Mucosa of stomach (tissue), 1 donor: ENCODE results near the gene TOM1L2.

Source experiments
- H3K27me3 ChIP-seq: one replicate; pipeline ENCODE4 v1.7.0; 2013; ENCODE audit warnings: mild to moderate bottlenecking, low read length; ENCODE audit not compliant: control insufficient read depth, insufficient read depth
- H3K36me3 ChIP-seq: one replicate; pipeline ENCODE4 v1.7.0; 2013; ENCODE audit warnings: low read length; ENCODE audit not compliant: control insufficient read depth, insufficient read depth
- H3K4me1 ChIP-seq: one replicate; pipeline ENCODE4 v1.7.0; 2013; ENCODE audit warnings: mild to moderate bottlenecking, low read length; ENCODE audit not compliant: control insufficient read depth, insufficient read depth
- H3K4me3 ChIP-seq: one replicate; pipeline ENCODE4 v1.7.0; 2013; ENCODE audit warnings: low read length
- H3K9ac ChIP-seq: one replicate; pipeline ENCODE4 v1.7.0; 2013; ENCODE audit warnings: mild to moderate bottlenecking, low read length, moderate library complexity
- H3K9me3 ChIP-seq: one replicate; pipeline ENCODE4 v1.7.0; 2013; ENCODE audit warnings: mild to moderate bottlenecking, low read length, moderate library complexity; ENCODE audit not compliant: control insufficient read depth
- donor health status: Pancreatic carcinoma.

The TOM1L2 gene

GRCh38 chr17:17910060-17910459, 62.1 kb downstream of the TOM1L2 start:
- Histone ChIP-seq H3K9ac (no peak overlapping the region), H3K4me1 (peaks cover 12% of the 10 kb centered on the region), H3K9me3 (no peaks in the 10 kb centered on the region), H3K36me3 (no peaks in the 10 kb centered on the region), H3K27me3 (no peaks in the 10 kb centered on the region), H3K4me3 (no peak overlapping the region)

GRCh38 chr17:17909078-17909477, 63.1 kb downstream of the TOM1L2 start:
- Histone ChIP-seq H3K4me3 (no peak overlapping the region), H3K36me3 (no peaks in the 10 kb centered on the region), H3K27me3 (no peaks in the 10 kb centered on the region), H3K4me1 (peaks cover 6% of the 10 kb centered on the region), H3K9ac (no peak overlapping the region), H3K9me3 (no peaks in the 10 kb centered on the region)

GRCh38 chr17:17907469-17907868, 64.7 kb downstream of the TOM1L2 start:
- Histone ChIP-seq H3K9ac (no peak overlapping the region), H3K27me3 (no peaks in the 10 kb centered on the region), H3K9me3 (no peaks in the 10 kb centered on the region), H3K36me3 (no peaks in the 10 kb centered on the region), H3K4me1 (peaks cover under 1% of the 10 kb centered on the region), H3K4me3 (no peak overlapping the region)

GRCh38 chr17:17906418-17907215, 65.6 kb downstream of the TOM1L2 start:
- no peak overlapping the region for H3K4me3 ChIP-seq
- no peaks in the 10 kb centered on the region for H3K27me3 ChIP-seq
- no peaks in the 10 kb centered on the region for H3K9me3 ChIP-seq
- H3K36me3 ChIP-seq = no peaks in the 10 kb centered on the region
- H3K9ac ChIP-seq = no peak overlapping the region
- peaks cover 6% of the 10 kb centered on the region for H3K4me1 ChIP-seq

- no peaks in the 10 kb centered on the region for H3K36me3 ChIP-seq
- H3K27me3 ChIP-seq = no peaks in the 10 kb centered on the region
- H3K4me1 ChIP-seq = peaks cover 17% of the 10 kb centered on the region
- no peaks in the 10 kb centered on the region for H3K9me3 ChIP-seq
- H3K9ac ChIP-seq = no peak overlapping the region
- no peak overlapping the region for H3K4me3 ChIP-seq
Observed at GRCh38 chr17:17905036-17905320, 67.2 kb downstream of the TOM1L2 start.

GRCh38 chr17:17904166-17905035, 67.8 kb downstream of the TOM1L2 start:
- no peaks in the 10 kb centered on the region for H3K27me3 ChIP-seq
- H3K9me3 ChIP-seq = no peaks in the 10 kb centered on the region
- peaks cover 17% of the 10 kb centered on the region for H3K4me1 ChIP-seq
- H3K36me3 ChIP-seq = no peaks in the 10 kb centered on the region
- no peak overlapping the region for H3K4me3 ChIP-seq
- H3K9ac ChIP-seq = no peak overlapping the region

GRCh38 chr17:17902877-17903276, 69.3 kb downstream of the TOM1L2 start:
- H3K4me1 ChIP-seq = peaks cover 17% of the 10 kb centered on the region
- no peaks in the 10 kb centered on the region for H3K9me3 ChIP-seq
- no peak overlapping the region for H3K9ac ChIP-seq

GRCh38 chr17:17902376-17902775, 69.8 kb downstream of the TOM1L2 start:
- H3K9me3 ChIP-seq = no peaks in the 10 kb centered on the region

More at GRCh38 chr17:17902877-17903276, 69.3 kb downstream of the TOM1L2 start:
- H3K4me3 ChIP-seq = no peak overlapping the region
- no peaks in the 10 kb centered on the region for H3K36me3 ChIP-seq
- no peaks in the 10 kb centered on the region for H3K27me3 ChIP-seq

GRCh38 chr17:17900615-17901520, 71.3 kb downstream of the TOM1L2 start:
- Histone ChIP-seq H3K36me3 (no peaks in the 10 kb centered on the region), H3K27me3 (no peaks in the 10 kb centered on the region), H3K9me3 (no peaks in the 10 kb centered on the region), H3K4me1 (peaks cover 17% of the 10 kb centered on the region), H3K4me3 (no peak overlapping the region), H3K9ac (no peak overlapping the region)

More at GRCh38 chr17:17902376-17902775, 69.8 kb downstream of the TOM1L2 start:
- no peaks in the 10 kb centered on the region for H3K27me3 ChIP-seq
- H3K9ac ChIP-seq = no peak overlapping the region
- peaks cover 17% of the 10 kb centered on the region for H3K4me1 ChIP-seq
- H3K36me3 ChIP-seq = no peaks in the 10 kb centered on the region
- no peak overlapping the region for H3K4me3 ChIP-seq

GRCh38 chr17:17899486-17899885, 72.7 kb downstream of the TOM1L2 start:
- no peak overlapping the region for H3K9ac ChIP-seq
- peaks cover 17% of the 10 kb centered on the region for H3K4me1 ChIP-seq
- no peaks in the 10 kb centered on the region for H3K9me3 ChIP-seq
- no peak overlapping the region for H3K4me3 ChIP-seq
- no peaks in the 10 kb centered on the region for H3K36me3 ChIP-seq
- no peaks in the 10 kb centered on the region for H3K27me3 ChIP-seq

- H3K36me3 ChIP-seq = no peaks in the 10 kb centered on the region
- H3K27me3 ChIP-seq = no peaks in the 10 kb centered on the region
- peaks cover 17% of the 10 kb centered on the region for H3K4me1 ChIP-seq
- H3K9me3 ChIP-seq = no peaks in the 10 kb centered on the region
- no peak overlapping the region for H3K9ac ChIP-seq
- H3K4me3 ChIP-seq = no peak overlapping the region
Observed at GRCh38 chr17:17898673-17899072, 73.5 kb downstream of the TOM1L2 start.
